Heart left ventricle (tissue), 16 donors: Measurements from ENCODE around the gene FAM53B. TPM values are rescaled to one million over a fixed set of nuclear protein-coding genes. Genes with fewer than 3 reads are reported as not detected.

Source experiments
- ATAC-seq, 4 donors: fragments of 200-7000 bp; cut with Tn5 transposase; one replicate each; pipeline ENCODE4 v1.9.1; 2020 to 2022; ENCODE audit warnings: moderate library complexity in 4 of 4, mild to moderate bottlenecking in 3 of 4, moderate number of reproducible peaks in 1 of 4
- DNase-seq, 5 donors: peaks; one replicate each; pipeline ENCODE4 v3.0.0-alpha.2; 2020
- H3K27ac ChIP-seq, 12 donors: fragments of 200-600 bp; sonication (generic) in 4 of 12; one replicate each; pipeline versions ENCODE4 v1.5.0 to v1.8.0; 2016 to 2022; ENCODE audit warnings: mild to moderate bottlenecking in 2 of 12
- H3K27me3 ChIP-seq, 9 donors: fragments of 200-600 bp; sonication (generic) in 2 of 9; one replicate each; pipeline versions ENCODE4 v1.5.1 to v1.8.0; 2016 to 2022; ENCODE audit warnings: mild to moderate bottlenecking in 3 of 9
- H3K36me3 ChIP-seq, 9 donors: fragments of 200-600 bp; sonication (generic) in 2 of 9; one replicate each; pipeline versions ENCODE4 v1.5.0 to v1.8.0; 2018 to 2022; ENCODE audit warnings: mild to moderate bottlenecking in 2 of 9
- H3K4me1 ChIP-seq, 12 donors: fragments of 200-600 bp; sonication (generic) in 4 of 12; one replicate each; pipeline versions ENCODE4 v1.5.0 to v1.8.0; 2016 to 2022; ENCODE audit warnings: mild to moderate bottlenecking in 3 of 12
- H3K4me3 ChIP-seq, 12 donors: fragments of 200-600 bp; sonication (generic) in 4 of 12; one replicate each; pipeline versions ENCODE4 v1.5.0 to v1.8.0; 2017 to 2022; ENCODE audit warnings: mild to moderate bottlenecking in 9 of 12, moderate library complexity in 4 of 12
- H3K9me3 ChIP-seq, 12 donors: fragments of 200-600 bp; sonication (generic) in 4 of 12; one replicate each; pipeline versions ENCODE4 v1.5.0 to v1.8.0; 2016 to 2022; ENCODE audit warnings: mild to moderate bottlenecking in 1 of 12
- CTCF ChIP-seq, 12 donors: fragments of 200-600 bp; sonication (generic) in 4 of 12; IDR thresholded peaks; one replicate each; pipeline versions ENCODE4 v1.5.0 to v1.8.0; 2018 to 2022; ENCODE audit warnings: antibody characterized with exemption in 12 of 12, mild to moderate bottlenecking in 5 of 12
- POLR2A ChIP-seq, 2 donors: fragments of 450-650 bp; IDR thresholded peaks; one replicate each; pipeline ENCODE4 v1.6.1; 2017; ENCODE audit warnings: antibody characterized with exemption in 2 of 2, mild to moderate bottlenecking in 2 of 2, moderate library complexity in 2 of 2
- WGBS, 4 donors: extraction: QIAGEN DNeasy Blood & Tissue Kit in 2 of 4; methylation state at CpG; one replicate each; pipeline versions ENCODE4 v1.1.5 to v1.1.7; 2013 to 2018; 5-methylcytosine and 5-hydroxymethylcytosine counted together
- intact Hi-C, 10 donors: fragments of 100-400 bp; cut with DNase I; formaldehyde crosslinking; loops; one replicate each; pipeline versions ENCODE4 v1.11.1 to v1.14.2; 2022
- polyA plus RNA-seq, 2 donors: library from polyadenylated mRNA; stranded (reverse); fragments of 200-250 nt; gene quantifications; one replicate each; pipeline ENCODE4 v1.2.3, GENCODE V29; 2013
- total RNA-seq, 9 donors: library from RNA; depleted of rRNA in 2 of 9; stranded (reverse); fragments of >200 nt in 2 of 9; fragmentation: NEBNext Ultra II Directional in 3 of 9; extraction: Animal tissue kit (Norgen Biotek cat#: 25700) in 3 of 9; gene quantifications; one replicate each; pipeline versions ENCODE4 v1.1.0 to v1.2.4, GENCODE V29; 2016 to 2023
- donor health status: ischemic (EF 13 %, LVEDD 7.1; RV severe dilation, severe dysfunction).
- donor health status: healthy with polysubstance abuse.
- donor health status: DM: no; HTN: yes; CAD: no.
- donor health status: DM: no; HTN: no; CAD: no.
- donor health status: ischemic (EF 25% LVEDD 6.9; RV normal size, moderate dysfunction).
- donor health status: ischemic (EF 25% LVEDD 5.7; RV mildly dilated, moderate dysfunction).
- donor health status: healthy.
- donor health status: DM: yes; HTN: yes; CAD: no.
- donor health status: ischemic (EF 35%, LVEDD 5.7; RV mildly dilated, moderate dysfunction).
- donor health status: nonischemic (EF 11% LVEDD 7.7; RV severe dilation, severe dysfunction).
- donor health status: DM: yes; HTN: yes; CAD: no.
- donor health status: PGD.
- donor health status: ischemic (EF 29% LVEDD 5.4; RV normal size, mild dysfunction).
- donor health status: nonischemic (EF 23%, LVEDD 6.1; RV moderate dilation, normal function).

FAM53B gene
- total and polyA plus RNA-seq, 11 donors = 23.7 to 57.7 (median 35.5) TPM

- H3K4me3 ChIP-seq = no peak overlapping the region
- WGBS, 4 donors = 81 to 86% (median 84%) methylated on average over 25 to 31 of the region's 31 CpGs
- TF ChIP-seq CTCF (IDR thresholded peaks at IDR 0.05) = no peak
- TF ChIP-seq POLR2A (IDR thresholded peaks at IDR 0.05) = no peak
- ATAC-seq = no peak
- DNase-seq = no peak
- H3K9me3 ChIP-seq = no peaks in the 10 kb centered on the region
- H3K27ac ChIP-seq = peak overlapping the region in 6 of 12 donors; percentile 15 to 80 (median 72)
- peaks cover under 1 to 99% (median 65%) of the 10 kb centered on the region in 12 donors for H3K4me1 ChIP-seq
- no peaks in the 10 kb centered on the region for H3K27me3 ChIP-seq
- intact Hi-C loops = loop anchor here in 4 of 10 donors (2.0 to 10.0 kb wide), 6 partner anchors 58 to 122 kb away; partner anchors contain the start of gene FAM53B (in 1 of the 4)
- peaks cover 0 to 32% (median 5%) of the 10 kb centered on the region in 9 donors for H3K36me3 ChIP-seq
These were observed 121.2 kb downstream of the FAM53B start for GRCh38 chr10:124622866-124623536.

GRCh38 chr10:124622158-124622557 is 122.0 kb downstream of the FAM53B start:
- intact Hi-C loops = loop anchor here in 4 of 10 donors (2.0 to 10.0 kb wide), 6 partner anchors 57 to 123 kb away; partner anchors contain the start of gene FAM53B (in 1 of the 4)
- peaks cover 0 to 41% (median 5%) of the 10 kb centered on the region in 9 donors for H3K36me3 ChIP-seq
- H3K9me3 ChIP-seq = no peaks in the 10 kb centered on the region
- peak in 3 of 4 donors; percentile 3 to 6 (median 3) for ATAC-seq
- peaks cover 0 to 99% (median 59%) of the 10 kb centered on the region in 12 donors for H3K4me1 ChIP-seq
- peak overlapping the region in 1 of 12 donors; percentile 0 for H3K4me3 ChIP-seq
- no peak for TF ChIP-seq POLR2A (IDR thresholded peaks at IDR 0.05)
- TF ChIP-seq CTCF (IDR thresholded peaks at IDR 0.05) = no peak
- 69 to 85% (median 72%) methylated on average over 10 to 13 of the region's 13 CpGs for WGBS, 4 donors
- peak overlapping the region in 11 of 12 donors; percentile 15 to 80 (median 65) for H3K27ac ChIP-seq
- no peak for DNase-seq
- no peaks in the 10 kb centered on the region for H3K27me3 ChIP-seq

GRCh38 chr10:124621637-124622036 is 122.5 kb downstream of the FAM53B start:
- ATAC-seq (peak; percentile 6 to 37 (median 22)), DNase-seq (no peak)
- Histone ChIP-seq H3K27ac (peak overlapping the region in 11 of 12 donors; percentile 15 to 80 (median 65)), H3K4me1 (peaks cover 0 to 94% (median 54%) of the 10 kb centered on the region in 12 donors), H3K9me3 (no peaks in the 10 kb centered on the region), H3K4me3 (no peak overlapping the region), H3K36me3 (peaks cover 0 to 46% (median 5%) of the 10 kb centered on the region in 9 donors), H3K27me3 (no peaks in the 10 kb centered on the region)
- WGBS, 4 donors = 40 to 50% (median 43%) methylated on average over 13 of the region's 13 CpGs
- intact Hi-C loops = loop anchor here in 4 of 10 donors (2.0 to 10.0 kb wide), 6 partner anchors 57 to 123 kb away; partner anchors contain the start of gene FAM53B (in 1 of the 4)
- TF ChIP-seq POLR2A (IDR thresholded peaks at IDR 0.05) = no peak
- TF ChIP-seq CTCF (IDR thresholded peaks at IDR 0.05) = peak in 4 of 12 donors; percentile 13 to 41 (median 25)

- peaks cover 0 to 77% (median 38%) of the 10 kb centered on the region in 12 donors for H3K4me1 ChIP-seq
- intact Hi-C loops = loop anchor here in 6 of 10 donors (5.0 to 10.0 kb wide), 6 partner anchors 53 to 85 kb away; no protein-coding TSS in a partner anchor
- DNase-seq = no peak
- TF ChIP-seq CTCF (IDR thresholded peaks at IDR 0.05) (no peak), POLR2A (IDR thresholded peaks at IDR 0.05) (no peak)
- H3K36me3 ChIP-seq = peaks cover 0 to 48% (median 5%) of the 10 kb centered on the region in 9 donors
- no peaks in the 10 kb centered on the region for H3K27me3 ChIP-seq
- no peak overlapping the region for H3K4me3 ChIP-seq
- ATAC-seq = no peak
- 84 to 87% (median 86%) methylated on average over 22 to 26 of the region's 26 CpGs for WGBS, 4 donors
- no peak overlapping the region for H3K27ac ChIP-seq
- no peaks in the 10 kb centered on the region for H3K9me3 ChIP-seq
These were observed 124.2 kb downstream of the FAM53B start for GRCh38 chr10:124619802-124620490.
